K562 (cell line): ENCODE results near the gene MAGI2. TPM values are rescaled to one million over a fixed set of nuclear protein-coding genes. Genes with fewer than 3 reads are reported as not detected.
A peak's percentile ranks its signal among the peaks of the same experiment; 100 is the strongest.

ENCODE experiments used
- ATAC-seq: fragments of 200-7000 bp; cut with Tn5 transposase; 3 replicates; pipeline ENCODE4 v1.9.1; 2020; ENCODE audit warnings: moderate library complexity
- BruUV-seq: library from RNA; stranded (reverse); fragments of 400-500 nt; replicated peaks from 2 replicates; lab custom pipeline; 2021; lab: Mats Ljungman, UMichigan
- CTCF ChIA-PET: fragments of 300-600 bp; formaldehyde crosslinking; extraction: SDS; loops from one replicate; lab custom pipeline; 2021; ENCODE audit warnings: low intra/inter-chr PET ratio; lab: Yijun Ruan, JAX
- POLR2A ChIA-PET: fragments of 300-600, 350-650 bp; sonication (Branson Sonifier 250); formaldehyde crosslinking; extraction: SDS; loops from one replicate; lab custom pipeline; 2021; ENCODE audit warnings: antibody characterized with exemption, inconsistent platforms; lab: Yijun Ruan, JAX
- DNase-seq, 4 experiments: peaks; one replicate each; pipeline versions ENCODE4 v3.0.0 to v3.0.0-alpha.2; 2011 to 2018; ENCODE audit warnings: low spot score in 3 of 4, mixed read lengths in 3 of 4; ENCODE audit errors: extremely low read depth in 1 of 4
- FAIRE-seq: peaks from 2 replicates; lab custom pipeline; 2011; peaks lifted over from hg19 to GRCh38; lab: Jason Lieb, UNC
- H2AFZ ChIP-seq: 2 replicates; pipeline ENCODE4 v1.6.0; 2011; ENCODE audit warnings: low read depth, low read length, control low read depth, inconsistent platforms
- H3K27ac ChIP-seq: fragments of 200-600 bp; 3 replicates; pipeline ENCODE4 v1.8.0; 2011; ENCODE audit warnings: low read depth, mild to moderate bottlenecking, control low read depth, inconsistent platforms, low read length, moderate library complexity, mixed read lengths; ENCODE audit errors: extremely low read depth
- H3K27me3 ChIP-seq, 2 experiments: fragments of 300-600 bp in 1 of 2; 2 replicates in 1 of 2; 3 replicates in 1 of 2; pipeline versions ENCODE4 v1.6.0 to v1.8.0; 2011; ENCODE audit warnings: inconsistent platforms in 2 of 2, low read length in 2 of 2, mild to moderate bottlenecking in 1 of 2, mixed read lengths in 1 of 2, moderate library complexity in 1 of 2; ENCODE audit not compliant: control insufficient read depth in 2 of 2, insufficient read depth in 2 of 2
- H3K36me3 ChIP-seq: fragments of 300-600 bp; 3 replicates; pipeline ENCODE4 v1.8.0; 2011; ENCODE audit warnings: mild to moderate bottlenecking, low read length, inconsistent platforms; ENCODE audit not compliant: control insufficient read depth, insufficient read depth
- H3K4me1 ChIP-seq, 2 experiments: fragments of 200-600 bp in 1 of 2; replicated peaks in 1 of 2; 2 replicates in 1 of 2; 3 replicates in 1 of 2; pipeline versions ENCODE4 v1.5.1 to v1.8.0; 2011; ENCODE audit warnings: inconsistent platforms in 2 of 2, low read length in 2 of 2, mild to moderate bottlenecking in 1 of 2, mixed read lengths in 1 of 2, moderate library complexity in 1 of 2; ENCODE audit not compliant: control insufficient read depth in 2 of 2, insufficient read depth in 2 of 2
- H3K4me2 ChIP-seq: 2 replicates; pipeline ENCODE4 v1.6.1; 2011; ENCODE audit warnings: low read length, control low read depth, inconsistent platforms, mixed read lengths; ENCODE audit not compliant: insufficient read depth
- H3K4me3 ChIP-seq: fragments of 200-600 bp; sonication (generic), shearing (Covaris generic); 2 replicates; pipeline ENCODE4 v1.5.1; 2016; ENCODE audit warnings: control low read depth, inconsistent platforms
- H3K79me2 ChIP-seq: fragments of 200-600 bp; 3 replicates; pipeline ENCODE4 v1.8.0; 2011; ENCODE audit warnings: low read length, inconsistent platforms; ENCODE audit not compliant: control insufficient read depth, insufficient read depth
- H3K9ac ChIP-seq, 2 experiments: 2 replicates each; pipeline versions ENCODE4 v1.6.0 to v1.6.1; 2011; ENCODE audit warnings: low read depth in 2 of 2, low read length in 2 of 2, control low read depth in 1 of 2, inconsistent platforms in 1 of 2, mild to moderate bottlenecking in 1 of 2, mixed read lengths in 1 of 2; ENCODE audit not compliant: insufficient read depth in 1 of 2
- H3K9me1 ChIP-seq: one replicate; pipeline ENCODE4 v1.6.0; 2011; ENCODE audit warnings: inconsistent platforms, mild to moderate bottlenecking, low read length, moderate library complexity; ENCODE audit not compliant: control insufficient read depth, insufficient read depth
- H3K9me3 ChIP-seq: replicated peaks from 2 replicates; pipeline ENCODE4 v1.5.1; 2011; ENCODE audit warnings: low read depth, low read length, inconsistent platforms; ENCODE audit not compliant: control insufficient read depth, insufficient read depth
- H4K20me1 ChIP-seq: replicated peaks from 2 replicates; pipeline ENCODE4 v1.6.1; 2011; ENCODE audit warnings: low read length, inconsistent platforms, mixed read lengths; ENCODE audit not compliant: control insufficient read depth, insufficient read depth
- ATF3 ChIP-seq, 2 experiments: fragments of 450-650 bp in 1 of 2; sonication (generic) in 1 of 2; formaldehyde crosslinking in 1 of 2; IDR thresholded peaks in 1 of 2; conservative IDR thresholded peaks in 1 of 2; 2 replicates each; pipeline versions ENCODE4 v1.6.1 to v1.8.1; 2016 to 2023; ENCODE audit warnings: mild to moderate bottlenecking in 2 of 2, moderate library complexity in 2 of 2, inconsistent platforms in 1 of 2, missing genetic modification reagents in 1 of 2
- ATF4 ChIP-seq: fragments of 450-650 bp; formaldehyde crosslinking; IDR thresholded peaks from 2 replicates; pipeline ENCODE4 v1.4.0; 2022; ENCODE audit warnings: mild to moderate bottlenecking, moderate library complexity
- ATF7 ChIP-seq: fragments of 450-650 bp; IDR thresholded peaks from 2 replicates; pipeline ENCODE4 v1.7.1; 2014; ENCODE audit warnings: mild to moderate bottlenecking, moderate library complexity
- CEBPB ChIP-seq: fragments of 450-650 bp; IDR thresholded peaks from 2 replicates; pipeline ENCODE4 v1.6.1; 2016; ENCODE audit warnings: missing genetic modification characterization, missing compliant biosample characterization
- CEBPG ChIP-seq, 3 experiments: fragments of 200-800 bp in 1 of 3; sonication (Bioruptor generic) in 1 of 3; sonication (generic) in 1 of 3; formaldehyde crosslinking in 1 of 3; IDR thresholded peaks in 2 of 3; conservative IDR thresholded peaks in 1 of 3; 2 replicates each; pipeline versions ENCODE4 v1.6.1 to v1.8.0; 2016 to 2022; ENCODE audit warnings: missing compliant biosample characterization in 2 of 3, missing genetic modification characterization in 2 of 3, mild to moderate bottlenecking in 1 of 3, missing genetic modification reagents in 1 of 3
- E2F8 ChIP-seq: fragments of 450-650 bp; IDR thresholded peaks from 2 replicates; pipeline ENCODE4 v1.7.1; 2018; ENCODE audit warnings: mild to moderate bottlenecking, low read depth; ENCODE audit not compliant: partially characterized antibody
- EP300 ChIP-seq: IDR thresholded peaks from 2 replicates; pipeline ENCODE4 v1.6.1; 2012; ENCODE audit warnings: low read length, improper control_type of control experiment
- GABPA ChIP-seq: fragments of 200-800 bp; sonication (Bioruptor generic); conservative IDR thresholded peaks from 2 replicates; pipeline ENCODE4 v1.6.1; 2016; ENCODE audit warnings: low read depth, missing genetic modification characterization, missing compliant biosample characterization
- IRF9 ChIP-seq: fragments of 450-650 bp; IDR thresholded peaks from 2 replicates; pipeline ENCODE4 v1.6.1; 2016; ENCODE audit warnings: missing biosample characterization, missing genetic modification characterization
- JUND ChIP-seq, 2 experiments: IDR thresholded peaks; 2 replicates in 1 of 2; 3 replicates in 1 of 2; pipeline ENCODE4 v1.6.1; 2011; ENCODE audit warnings: borderline replicate concordance in 2 of 2, low read depth in 2 of 2, low read length in 2 of 2, improper control_type of control experiment in 1 of 2, missing biosample characterization in 1 of 2, missing genetic modification characterization in 1 of 2, missing genetic modification reagents in 1 of 2
- L3MBTL2 ChIP-seq: fragments of 450-650 bp; IDR thresholded peaks from 2 replicates; pipeline ENCODE4 v1.6.1; 2016; ENCODE audit warnings: mild to moderate bottlenecking, moderate library complexity
- POLR2H ChIP-seq: IDR thresholded peaks from 2 replicates; pipeline ENCODE4 v1.6.1; 2016; ENCODE audit warnings: missing genetic modification characterization, low read depth, mild to moderate bottlenecking, control low read depth, missing compliant biosample characterization, moderate library complexity
- TRIM24 ChIP-seq, 2 experiments: fragments of 450-650 bp; IDR thresholded peaks; 2 replicates each; pipeline ENCODE4 v1.6.1; 2016
- ZNF79 ChIP-seq: fragments of 250-450 bp; sonication (Bioruptor Pico); IDR thresholded peaks from 2 replicates; pipeline ENCODE4 v1.4.0; 2020; ENCODE audit warnings: low read depth, mild to moderate bottlenecking, moderate library complexity
- ZSCAN32 ChIP-seq: fragments of 450-650 bp; formaldehyde crosslinking; IDR thresholded peaks from 2 replicates; pipeline ENCODE4 v1.4.0; 2020; ENCODE audit warnings: mild to moderate bottlenecking, moderate library complexity
- WGBS: fragments of 100-300 bp; shearing (Covaris generic); methylation state at CpG from one replicate; pipeline ENCODE4 v1.1.6; 2016; ENCODE audit warnings: low coverage, mixed read lengths; ENCODE audit not compliant: insufficient coverage; ENCODE audit errors: missing lambda C conversion rate; 5-methylcytosine and 5-hydroxymethylcytosine counted together
- in situ Hi-C: fragments of 300-500 bp; cut with MboI; formaldehyde crosslinking; loops from 4 replicates; pipeline ENCODE4 v1.15.0; 2018; ENCODE audit warnings: inconsistent platforms, mixed read lengths
- intact Hi-C: fragments of 100-400 bp; cut with micrococcal nuclease; formaldehyde crosslinking; loops from 2 replicates; pipeline ENCODE4 v1.14.2; 2022
- polyA plus RNA-seq, 8 experiments: library from polyadenylated mRNA; depleted of rRNA in 4 of 8; stranded (reverse) in 5 of 8; unstranded in 3 of 8; fragments of >200 nt; fragmentation: Nextera tagmentation in 2 of 8; fragmentation: Illumina TruSeq in 1 of 8; extraction: Ambion mirVana in 2 of 8; extraction: Trizol in 1 of 8; gene quantifications; 2 replicates each; pipeline versions ENCODE4 v1.2.1 to v1.2.3, GENCODE V29; 2011 to 2014; ENCODE audit warnings: inconsistent platforms in 1 of 8, missing spikeins in 1 of 8
- total RNA-seq, 7 experiments: library from RNA; depleted of rRNA in 6 of 7; stranded (reverse); fragments of >200 nt in 6 of 7; fragmentation: Illumina TruSeq in 2 of 7; extraction: Trizol in 2 of 7; gene quantifications; 2 replicates each; pipeline versions ENCODE4 v1.2.1 to v1.2.3, GENCODE V29; 2011 to 2021; ENCODE audit warnings: low replicate concordance in 1 of 7

Gene MAGI2
- total and polyA plus RNA-seq, 9 of the 15 experiments (the other 6 are each of a cell fraction or from before 2014, with no cell fraction given) = 0.27 to 1.4 (median 0.70) TPM

- POLR2A ChIA-PET = interaction anchor here (0.6 to 0.7 kb wide), 2 partner anchors 40 to 396 kb away, joined by 3 to 4 read pairs; no protein-coding TSS in a partner anchor
- TF ChIP-seq ATF3 (IDR thresholded peaks at IDR 0.05) = peak; percentile 52; the same call in 1 of the 2 replicates
- TF ChIP-seq ATF3 (CRISPR knock-in tag; conservative IDR thresholded peaks at IDR 0.05) = no peak
- TF ChIP-seq L3MBTL2 = peak; percentile 81
- peak; percentile 49; the same call in 1 of the 2 replicates for TF ChIP-seq CEBPB (tag)
- TF ChIP-seq E2F8 = no peak
- 0 out of 2 replicates have a peak, but pooled peaks have one; percentile 16 for TF ChIP-seq ATF7
- 0 out of 2 replicates have a peak, but pooled peaks have one; percentile 24 for TF ChIP-seq ZSCAN32 (CRISPR knock-in tag)
- 0 out of 2 replicates have a peak, but pooled peaks have one; percentile 25 for TF ChIP-seq JUND (IDR thresholded peaks at IDR 0.05; ENCODE audit: borderline replicate concordance, low read depth, low read length)
- TF ChIP-seq JUND (tag; IDR thresholded peaks at IDR 0.05; ENCODE audit: borderline replicate concordance, low read depth, low read length) = no peak
- TF ChIP-seq CEBPG (CRISPR knock-in tag; IDR thresholded peaks at IDR 0.05) = no peak
- peak; percentile 87 to 96 for TF ChIP-seq CEBPG (tag; conservative IDR thresholded peaks at IDR 0.05 in 1 of 2, IDR thresholded peaks at IDR 0.05 in 1 of 2)
- TF ChIP-seq GABPA (tag) = no peak
- 0 out of 2 replicates have a peak, but pooled peaks have one; percentile 43 for TF ChIP-seq IRF9 (tag)
- TF ChIP-seq TRIM24 (IDR thresholded peaks at IDR 0.05) = peak in 1 of 2 experiments; percentile 66; a peak in 1 of 4 replicates
- peak; percentile 63; the same call in 1 of the 2 replicates for TF ChIP-seq ATF4
- TF ChIP-seq EP300 = peak; percentile 19; the same call in 1 of the 2 replicates
- TF ChIP-seq POLR2H (tag) = peak; percentile 52; the same call in 1 of the 2 replicates
- no peak for TF ChIP-seq ZNF79 (CRISPR knock-in tag)
- CTCF ChIA-PET = no interaction called here
- BruUV-seq = no TSS peak
- intact Hi-C loops = no loop called here
- Histone ChIP-seq H2AFZ (no peak overlapping the region), H3K9me3 (no peaks in the 10 kb centered on the region), H3K4me2 (no peak overlapping the region), H3K27ac (no peak overlapping the region), H3K9ac (no peak overlapping the region), H3K79me2 (no peaks in the 10 kb centered on the region), H3K9me1 (no peaks in the 10 kb centered on the region), H3K36me3 (no peaks in the 10 kb centered on the region), H3K4me1 (no peaks in the 10 kb centered on the region), H3K4me3 (no peak overlapping the region), H3K27me3 (no peaks in the 10 kb centered on the region), H4K20me1 (no peaks in the 10 kb centered on the region)
- DNase-seq (no peak), FAIRE-seq (no peak), ATAC-seq (peak; percentile 77)
- in situ Hi-C loops = no loop called here
- 2% methylated on average over 6 of the region's 6 CpGs for WGBS
Measured at GRCh38 chr7:78195281-78195680, 1258.2 kb downstream of the MAGI2 start.
